Measurements from ENCODE around the gene RBM47. TPM values are rescaled to one million over a fixed set of nuclear protein-coding genes. Genes with fewer than 3 reads are reported as not detected.

RBM47 gene
- total RNA-seq, 4 donors from 2014 or later, result 13.3 to 38.3 (median 21.8) TPM

DNA sequence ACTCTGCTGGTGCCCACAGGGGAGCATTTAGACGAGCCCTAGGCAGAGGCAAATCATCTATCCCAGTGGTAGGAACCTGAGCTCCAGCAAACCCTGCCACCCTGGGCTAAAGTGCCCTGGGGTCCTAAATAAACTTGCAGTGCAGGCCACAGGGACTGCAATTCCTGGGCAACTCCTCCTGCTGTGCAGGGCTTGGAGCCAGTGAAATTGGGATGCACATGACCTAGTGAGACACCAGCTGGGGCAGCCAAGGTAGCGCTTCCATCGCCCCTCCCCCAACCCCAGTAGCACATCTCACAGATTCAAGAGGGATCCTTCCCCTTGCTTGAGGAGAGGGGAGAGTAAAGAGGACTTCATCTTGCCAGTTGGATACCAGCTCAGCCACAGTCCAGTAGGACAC lies 250.4 kb downstream of the RBM47 start:
- TF ChIP-seq POLR2AphosphoS5 (IDR thresholded peaks at IDR 0.05) (no peak), EP300 (IDR thresholded peaks at IDR 0.05) (no peak), POLR2A (IDR thresholded peaks at IDR 0.05; ENCODE audit: low read depth) (no peak)
- TF ChIP-seq, protein P1, sequence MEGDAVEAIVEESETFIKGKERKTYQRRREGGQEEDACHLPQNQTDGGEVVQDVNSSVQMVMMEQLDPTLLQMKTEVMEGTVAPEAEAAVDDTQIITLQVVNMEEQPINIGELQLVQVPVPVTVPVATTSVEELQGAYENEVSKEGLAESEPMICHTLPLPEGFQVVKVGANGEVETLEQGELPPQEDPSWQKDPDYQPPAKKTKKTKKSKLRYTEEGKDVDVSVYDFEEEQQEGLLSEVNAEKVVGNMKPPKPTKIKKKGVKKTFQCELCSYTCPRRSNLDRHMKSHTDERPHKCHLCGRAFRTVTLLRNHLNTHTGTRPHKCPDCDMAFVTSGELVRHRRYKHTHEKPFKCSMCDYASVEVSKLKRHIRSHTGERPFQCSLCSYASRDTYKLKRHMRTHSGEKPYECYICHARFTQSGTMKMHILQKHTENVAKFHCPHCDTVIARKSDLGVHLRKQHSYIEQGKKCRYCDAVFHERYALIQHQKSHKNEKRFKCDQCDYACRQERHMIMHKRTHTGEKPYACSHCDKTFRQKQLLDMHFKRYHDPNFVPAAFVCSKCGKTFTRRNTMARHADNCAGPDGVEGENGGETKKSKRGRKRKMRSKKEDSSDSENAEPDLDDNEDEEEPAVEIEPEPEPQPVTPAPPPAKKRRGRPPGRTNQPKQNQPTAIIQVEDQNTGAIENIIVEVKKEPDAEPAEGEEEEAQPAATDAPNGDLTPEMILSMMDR (IDR thresholded peaks at IDR 0.05), result no peak
- H3K27ac ChIP-seq (replicated peaks in 1 of 4), result no peak overlapping the region

DNA sequence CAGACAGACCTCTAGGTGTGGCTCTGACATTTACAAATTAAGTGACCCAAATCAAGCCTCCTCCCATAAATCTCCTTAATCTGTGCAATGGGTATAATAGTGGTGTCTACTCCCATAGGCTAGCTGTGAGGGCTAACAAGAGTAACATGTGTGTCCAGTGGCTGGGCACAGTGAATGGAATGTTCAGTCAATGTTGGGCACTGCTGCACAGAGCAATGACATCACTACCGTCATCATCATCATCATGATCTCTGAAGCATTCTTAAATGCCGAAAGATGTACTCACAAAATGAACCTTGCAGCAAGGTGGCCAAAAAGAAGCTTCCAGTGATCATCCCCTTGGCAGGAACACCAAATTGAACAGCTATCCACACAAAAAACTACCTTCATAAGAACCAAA lies 251.0 kb downstream of the RBM47 start:
- H3K27me3 ChIP-seq, result no peaks in the 10 kb centered on the region
- intact Hi-C loops (cut with DNase I), result no loop called here
- no peak overlapping the region for H3K4me3 ChIP-seq
- 50% methylated on average over 2 of the region's 2 CpGs for WGBS
- no peaks in the 10 kb centered on the region for H3K9me3 ChIP-seq
- H3K27ac ChIP-seq (replicated peaks in 1 of 4), result no peak overlapping the region
- no peaks in the 10 kb centered on the region for H3K36me3 ChIP-seq
- H3K4me1 ChIP-seq, result no peaks in the 10 kb centered on the region
- TF ChIP-seq EP300 (IDR thresholded peaks at IDR 0.05), result no peak
- DNase-seq (ENCODE audit: extremely low spot score), result no peak

More for the DNA sequence above, 250.4 kb downstream of the RBM47 start:
- H3K4me1 ChIP-seq, result no peaks in the 10 kb centered on the region
- no peaks in the 10 kb centered on the region for H3K9me3 ChIP-seq
- DNase-seq (ENCODE audit: extremely low spot score), result no peak
- H3K27me3 ChIP-seq, result no peaks in the 10 kb centered on the region
- no peak overlapping the region for H3K4me3 ChIP-seq
- intact Hi-C loops (cut with DNase I), result no loop called here
- no peaks in the 10 kb centered on the region for H3K36me3 ChIP-seq
- 50% methylated on average over 1 of the region's 3 CpGs for WGBS

DNA sequence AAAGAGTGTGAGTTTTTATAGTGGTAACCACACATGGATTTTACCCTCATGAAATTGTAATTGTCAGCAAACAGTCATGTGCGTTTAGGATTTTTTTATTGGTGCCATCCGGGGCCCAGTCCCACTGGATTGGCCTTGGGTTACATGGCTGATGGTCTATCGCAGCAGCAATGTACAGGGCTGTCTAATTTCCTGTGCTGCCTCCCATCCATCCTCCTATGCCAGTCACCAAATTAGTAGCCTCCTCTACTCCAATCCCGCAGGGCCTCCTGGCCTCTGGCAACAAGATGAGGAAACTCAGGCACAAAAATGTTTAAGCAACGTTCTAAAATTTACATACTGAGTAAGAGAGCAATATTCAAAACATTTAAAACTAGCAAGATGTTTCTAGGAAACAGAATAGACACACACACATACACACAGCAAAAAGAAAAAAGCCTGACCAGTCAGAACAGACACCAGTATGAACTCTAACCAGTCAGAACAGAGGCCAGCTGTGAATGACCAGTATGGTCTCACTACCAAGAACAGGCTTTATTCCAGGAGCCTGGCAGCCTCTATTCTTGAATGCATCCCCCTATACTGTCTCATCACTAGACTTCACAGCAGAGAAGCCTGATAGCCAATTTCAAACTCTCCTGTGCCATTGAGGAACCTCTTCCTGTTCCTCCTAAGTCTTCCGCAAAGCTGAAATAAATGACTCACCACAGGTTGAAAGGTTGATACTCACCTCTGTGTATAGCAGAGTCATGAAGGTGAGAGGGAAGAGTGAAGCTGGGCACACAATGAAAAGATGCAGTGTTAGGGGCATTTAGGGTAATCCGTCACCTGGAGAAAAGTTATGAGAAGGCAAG lies 251.9 kb downstream of the RBM47 start:
- Histone ChIP-seq H3K36me3 (no peaks in the 10 kb centered on the region), H3K27me3 (no peaks in the 10 kb centered on the region), H3K4me1 (no peaks in the 10 kb centered on the region), H3K27ac (replicated peaks in 1 of 4) (no peak overlapping the region), H3K9me3 (no peaks in the 10 kb centered on the region), H3K4me3 (no peak overlapping the region)
- intact Hi-C loops (cut with DNase I), result no loop called here
- TF ChIP-seq EP300 (IDR thresholded peaks at IDR 0.05) (no peak), POLR2A (IDR thresholded peaks at IDR 0.05; ENCODE audit: low read depth) (no peak), POLR2AphosphoS5 (IDR thresholded peaks at IDR 0.05) (no peak)
- TF ChIP-seq, protein P1 (IDR thresholded peaks at IDR 0.05), result no peak
- no peak for DNase-seq (ENCODE audit: extremely low spot score)
- WGBS, result 73% methylated on average over 7 of the region's 7 CpGs

DNA sequence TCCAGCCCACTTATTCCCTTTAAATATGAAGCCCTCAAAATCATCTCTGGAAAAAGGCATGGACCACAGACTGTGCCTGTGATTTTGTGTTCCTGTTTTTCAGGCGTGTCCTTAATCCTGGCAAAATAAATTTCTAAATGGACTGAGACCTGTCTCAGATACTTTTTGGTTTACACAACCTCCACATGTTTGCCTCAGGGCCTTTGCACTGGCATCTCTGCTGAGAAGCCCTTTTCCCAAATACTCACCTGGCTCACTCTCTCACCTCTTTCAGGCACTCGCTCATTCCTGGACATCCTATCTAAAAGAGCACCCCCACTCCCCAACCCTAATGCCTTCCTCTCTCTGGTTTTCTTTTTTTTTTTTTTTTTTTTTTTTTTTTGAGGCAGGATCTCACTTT lies 254.0 kb downstream of the RBM47 start:
- intact Hi-C loops (cut with DNase I), result no loop called here
- 94% methylated on average over 2 of the region's 2 CpGs for WGBS
- no peaks in the 10 kb centered on the region for H3K36me3 ChIP-seq
- no peaks in the 10 kb centered on the region for H3K9me3 ChIP-seq
- no peak overlapping the region for H3K4me3 ChIP-seq
- no peak overlapping the region for H3K27ac ChIP-seq (replicated peaks in 1 of 4)
- H3K4me1 ChIP-seq, result no peaks in the 10 kb centered on the region
- DNase-seq (ENCODE audit: extremely low spot score), result no peak
- H3K27me3 ChIP-seq, result no peaks in the 10 kb centered on the region
- TF ChIP-seq POLR2A (IDR thresholded peaks at IDR 0.05; ENCODE audit: low read depth), result no peak
- TF ChIP-seq, protein P1 (IDR thresholded peaks at IDR 0.05), result no peak
- TF ChIP-seq POLR2AphosphoS5 (IDR thresholded peaks at IDR 0.05), result no peak
- TF ChIP-seq EP300 (IDR thresholded peaks at IDR 0.05), result no peak

DNA sequence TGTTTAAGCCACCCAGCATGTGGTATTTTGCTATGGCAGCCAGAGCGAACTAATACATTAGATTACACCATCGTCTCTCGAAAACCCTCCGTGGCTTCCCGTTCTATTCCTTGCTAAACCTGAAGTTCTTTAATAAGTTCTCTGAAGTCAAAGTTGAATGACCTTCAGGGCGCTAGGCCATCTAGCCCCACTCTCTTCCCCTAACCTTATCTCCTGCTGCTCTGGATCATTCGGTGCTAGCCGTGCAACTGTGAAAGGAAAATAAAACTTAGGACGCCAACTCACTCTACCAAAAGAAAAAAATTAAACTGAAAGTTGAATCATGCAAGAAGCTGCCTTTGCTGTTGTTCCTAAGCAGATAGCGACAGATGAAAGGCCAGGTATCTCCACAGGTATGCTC lies 254.6 kb downstream of the RBM47 start:
- WGBS, result 88% methylated on average over 10 of the region's 10 CpGs

More for the DNA sequence above, 254.6 kb downstream of the RBM47 start:
- H3K4me3 ChIP-seq, result no peak overlapping the region
- intact Hi-C loops (cut with DNase I), result no loop called here
- H3K4me1 ChIP-seq, result no peaks in the 10 kb centered on the region
- no peak for DNase-seq (ENCODE audit: extremely low spot score)
- TF ChIP-seq EP300 (IDR thresholded peaks at IDR 0.05), result no peak
- TF ChIP-seq POLR2AphosphoS5 (IDR thresholded peaks at IDR 0.05), result no peak
- TF ChIP-seq, protein P1 (IDR thresholded peaks at IDR 0.05), result no peak
- no peak for TF ChIP-seq POLR2A (IDR thresholded peaks at IDR 0.05; ENCODE audit: low read depth)
- no peak overlapping the region for H3K27ac ChIP-seq (replicated peaks in 1 of 4)
- no peaks in the 10 kb centered on the region for H3K9me3 ChIP-seq
- H3K36me3 ChIP-seq, result no peaks in the 10 kb centered on the region
- H3K27me3 ChIP-seq, result no peaks in the 10 kb centered on the region

All from esophagus muscularis mucosa (tissue), 4 donors.